Naive B cell (primary cell): Measurements from ENCODE around the gene A4GALT. TPM values are rescaled to one million over a fixed set of nuclear protein-coding genes. Genes with fewer than 3 reads are reported as not detected.
A peak's percentile ranks its signal among the peaks of the same experiment; 100 is the strongest.
"Not testable (repeated sequence)": the region's sequence is repeated elsewhere in the genome, so short reads cannot be mapped to it uniquely, and the experiment has no call there.

Source experiments
- ATAC-seq, 2 donors: fragments of 150-1000 bp; cut with Tn5 transposase; 2 replicates each; pipeline ENCODE4 v1.10.0; 2021; ENCODE audit warnings: low read depth in 2 of 2, mild to moderate bottlenecking in 2 of 2, moderate library complexity in 2 of 2
- DNase-seq: peaks from one replicate; pipeline ENCODE4 v3.0.0; 2022
- H3K27ac Mint-ChIP-seq, 6 donors: one replicate each; pipeline ENCODE4 v1.8.0; 2020 to 2022; ENCODE audit warnings: mild to moderate bottlenecking in 6 of 6, mixed read lengths in 6 of 6, moderate library complexity in 5 of 6, inconsistent platforms in 2 of 6
- H3K27me3 Mint-ChIP-seq, 3 donors: one replicate each; pipeline ENCODE4 v1.8.0; 2021 to 2022; ENCODE audit warnings: mixed read lengths in 3 of 3, mild to moderate bottlenecking in 1 of 3
- H3K36me3 Mint-ChIP-seq, 2 donors: one replicate each; pipeline ENCODE4 v1.8.0; 2020 to 2022; ENCODE audit warnings: mixed read lengths in 2 of 2, inconsistent platforms in 1 of 2, mild to moderate bottlenecking in 1 of 2
- H3K4me1 Mint-ChIP-seq, 3 donors: one replicate each; pipeline ENCODE4 v1.8.0; 2020 to 2022; ENCODE audit warnings: mixed read lengths in 3 of 3, inconsistent platforms in 1 of 3, mild to moderate bottlenecking in 1 of 3, moderate library complexity in 1 of 3
- H3K4me3 Mint-ChIP-seq, 8 donors: one replicate each; pipeline ENCODE4 v1.8.0; 2020 to 2022; ENCODE audit warnings: mild to moderate bottlenecking in 8 of 8, mixed read lengths in 8 of 8, moderate library complexity in 8 of 8, inconsistent platforms in 2 of 8
- H3K9me3 Mint-ChIP-seq, 7 donors: one replicate each; pipeline ENCODE4 v1.8.0; 2020 to 2022; ENCODE audit warnings: mixed read lengths in 7 of 7, mild to moderate bottlenecking in 5 of 7, inconsistent platforms in 2 of 7, moderate library complexity in 1 of 7
- polyA plus RNA-seq, 6 donors: library from polyadenylated mRNA; unstranded; fragments of 300-500 nt; fragmentation: Illumina TruSeq; gene quantifications; one replicate each; pipeline ENCODE4 v1.2.3, GENCODE V29; 2021; ENCODE audit warnings: low read depth in 6 of 6

Gene A4GALT
- under 1 TPM in 1 of 6 donors, not detected in 5; 0.73 TPM for polyA plus RNA-seq

GRCh38 chr22:42720263-42721044 lies at the start of gene A4GALT:
Gene A4GALT (minus strand): TSS chr22:42720870. CDS start chr22:42693951, 26,919 bp downstream.
- ATAC-seq = peak; percentile 15 to 17
- Mint-ChIP-seq H3K4me3 (peak within 1 kb of the TSS; percentile 72 to 94 (median 88)), H3K4me1 (peaks cover 40 to 50% (median 44%) of the 10 kb centered on the region in 3 donors)

GRCh38 chr22:42770448-42770726 lies 49.7 kb upstream of the A4GALT start:
- Mint-ChIP-seq H3K36me3 (no peaks in the 10 kb centered on the region), H3K4me1 (peaks cover 34 to 45% (median 36%) of the 10 kb centered on the region in 3 donors), H3K27ac (peak overlapping the region in 3 of 6 donors; percentile 49 to 78 (median 52)), H3K27me3 (peaks cover 0 to 3% (median 0%) of the 10 kb centered on the region in 3 donors), H3K4me3 (peak overlapping the region in 5 of 8 donors; percentile 56 to 81 (median 70)), H3K9me3 (no peaks in the 10 kb centered on the region)
- DNase-seq (no peak), ATAC-seq (no peak)

More at GRCh38 chr22:42720263-42721044, at the start of gene A4GALT:
- H3K36me3 Mint-ChIP-seq = no peaks in the 10 kb centered on the region
- peak; percentile 10 for DNase-seq
- no peaks in the 10 kb centered on the region for H3K9me3 Mint-ChIP-seq
- peak within 1 kb of the TSS in 3 of 6 donors; percentile 21 to 63 (median 61) for H3K27ac Mint-ChIP-seq
- H3K27me3 Mint-ChIP-seq = peaks cover 22 to 55% (median 33%) of the 10 kb centered on the region in 3 donors

GRCh38 chr22:42769574-42770447 lies 49.1 kb upstream of the A4GALT start:
- Mint-ChIP-seq H3K27ac (peak overlapping the region; percentile 49 to 88 (median 74)), H3K4me1 (peaks cover 34 to 45% (median 36%) of the 10 kb centered on the region in 3 donors), H3K4me3 (peak overlapping the region in 7 of 8 donors; percentile 56 to 88 (median 76)), H3K27me3 (peaks cover 0 to 3% (median 0%) of the 10 kb centered on the region in 3 donors), H3K36me3 (no peaks in the 10 kb centered on the region), H3K9me3 (no peaks in the 10 kb centered on the region)
- DNase-seq (peak; percentile 67), ATAC-seq (peak; percentile 92 to 94)

GRCh38 chr22:42769238-42769573 lies 48.5 kb upstream of the A4GALT start:
- H3K4me1 Mint-ChIP-seq = peaks cover 34 to 45% (median 36%) of the 10 kb centered on the region in 3 donors
- H3K4me3 Mint-ChIP-seq = peak overlapping the region in 5 of 8 donors; percentile 56 to 88 (median 75)

GRCh38 chr22:42768385-42769035 lies 47.8 kb upstream of the A4GALT start:
- peaks cover 34 to 45% (median 36%) of the 10 kb centered on the region in 3 donors for H3K4me1 Mint-ChIP-seq
- no peaks in the 10 kb centered on the region for H3K36me3 Mint-ChIP-seq
- peaks cover 0 to 3% (median 0%) of the 10 kb centered on the region in 3 donors for H3K27me3 Mint-ChIP-seq
- H3K9me3 Mint-ChIP-seq = no peaks in the 10 kb centered on the region
- peak overlapping the region in 3 of 6 donors; percentile 50 to 74 (median 67) for H3K27ac Mint-ChIP-seq
- peak overlapping the region in 3 of 8 donors; percentile 16 to 74 (median 45) for H3K4me3 Mint-ChIP-seq
- ATAC-seq = no peak
- DNase-seq = no peak

More at GRCh38 chr22:42769238-42769573, 48.5 kb upstream of the A4GALT start:
- peak overlapping the region in 4 of 6 donors; percentile 11 to 88 (median 80) for H3K27ac Mint-ChIP-seq
- no peaks in the 10 kb centered on the region for H3K36me3 Mint-ChIP-seq
- no peak for DNase-seq
- no peak for ATAC-seq
- peaks cover 0 to 3% (median 0%) of the 10 kb centered on the region in 3 donors for H3K27me3 Mint-ChIP-seq
- no peaks in the 10 kb centered on the region for H3K9me3 Mint-ChIP-seq

GRCh38 chr22:42766860-42767259 lies 46.2 kb upstream of the A4GALT start:
- Mint-ChIP-seq H3K27me3 (peaks cover 0 to 3% (median 0%) of the 10 kb centered on the region in 3 donors), H3K9me3 (no peaks in the 10 kb centered on the region), H3K36me3 (no peaks in the 10 kb centered on the region), H3K4me3 (peak overlapping the region in 1 of 8 donors; percentile 43), H3K27ac (peak overlapping the region in 3 of 6 donors; percentile 11 to 75 (median 68)), H3K4me1 (peaks cover 25 to 31% (median 28%) of the 10 kb centered on the region in 3 donors)
- DNase-seq (no peak), ATAC-seq (no peak)

GRCh38 chr22:42764895-42765363 lies 44.3 kb upstream of the A4GALT start:
- Mint-ChIP-seq H3K36me3 (no peaks in the 10 kb centered on the region), H3K27ac (peak overlapping the region in 3 of 6 donors; percentile 44 to 75 (median 64))
- ATAC-seq = no peak

GRCh38 chr22:42763965-42764480 lies 43.4 kb upstream of the A4GALT start:
- no peaks in the 10 kb centered on the region for H3K9me3 Mint-ChIP-seq
- peaks cover 6 to 8% (median 7%) of the 10 kb centered on the region in 3 donors for H3K4me1 Mint-ChIP-seq
- peak overlapping the region in 2 of 6 donors; percentile 41 to 53 for H3K27ac Mint-ChIP-seq
- H3K36me3 Mint-ChIP-seq = no peaks in the 10 kb centered on the region
- no peak for DNase-seq
- H3K27me3 Mint-ChIP-seq = peaks cover 0 to 2% (median 0%) of the 10 kb centered on the region in 3 donors
- H3K4me3 Mint-ChIP-seq = no peak overlapping the region
- ATAC-seq = no peak

More at GRCh38 chr22:42764895-42765363, 44.3 kb upstream of the A4GALT start:
- no peak for DNase-seq
- Mint-ChIP-seq H3K27me3 (no peaks in the 10 kb centered on the region), H3K4me1 (peaks cover 14 to 16% (median 16%) of the 10 kb centered on the region in 3 donors), H3K9me3 (no peaks in the 10 kb centered on the region), H3K4me3 (peak overlapping the region in 2 of 8 donors; percentile 14 to 16)

- no peaks in the 10 kb centered on the region for H3K36me3 Mint-ChIP-seq
- no peak for ATAC-seq
- no peak for DNase-seq
- peaks cover 4 to 19% (median 13%) of the 10 kb centered on the region in 3 donors for H3K27me3 Mint-ChIP-seq
- no peaks in the 10 kb centered on the region for H3K9me3 Mint-ChIP-seq
- H3K4me1 Mint-ChIP-seq = no peaks in the 10 kb centered on the region
- no peak overlapping the region for H3K27ac Mint-ChIP-seq
- no peak overlapping the region for H3K4me3 Mint-ChIP-seq
Observed at GRCh38 chr22:42760806-42761565, 40.3 kb upstream of the A4GALT start.

- Mint-ChIP-seq H3K9me3 (no peaks in the 10 kb centered on the region), H3K27ac (no peak overlapping the region), H3K27me3 (peaks cover 4 to 19% (median 13%) of the 10 kb centered on the region in 3 donors), H3K4me1 (no peaks in the 10 kb centered on the region), H3K4me3 (no peak overlapping the region), H3K36me3 (no peaks in the 10 kb centered on the region)
- DNase-seq = no peak
- ATAC-seq = no peak
Observed at GRCh38 chr22:42758931-42759629, 38.4 kb upstream of the A4GALT start.

- not testable (repeated sequence) for H3K27ac Mint-ChIP-seq, H3K4me1 Mint-ChIP-seq, ATAC-seq, H3K36me3 Mint-ChIP-seq, H3K9me3 Mint-ChIP-seq, H3K4me3 Mint-ChIP-seq, DNase-seq
- H3K27me3 Mint-ChIP-seq = peaks cover 4 to 19% (median 13%) of the 10 kb centered on the region in 3 donors
Observed at GRCh38 chr22:42755553-42755952, 34.9 kb upstream of the A4GALT start.
